ENCODE measurements around the gene NEDD9. TPM values are rescaled to one million over a fixed set of nuclear protein-coding genes. Genes with fewer than 3 reads are reported as not detected.

Gene NEDD9
- total RNA-seq, 1 experiment from 2014 or later = 1.2 TPM

- no peak for DNase-seq (ENCODE audit: low spot score)
Measured at GRCh38 chr6:11202513-11203305, 29.8 kb downstream of the NEDD9 start.

DNA sequence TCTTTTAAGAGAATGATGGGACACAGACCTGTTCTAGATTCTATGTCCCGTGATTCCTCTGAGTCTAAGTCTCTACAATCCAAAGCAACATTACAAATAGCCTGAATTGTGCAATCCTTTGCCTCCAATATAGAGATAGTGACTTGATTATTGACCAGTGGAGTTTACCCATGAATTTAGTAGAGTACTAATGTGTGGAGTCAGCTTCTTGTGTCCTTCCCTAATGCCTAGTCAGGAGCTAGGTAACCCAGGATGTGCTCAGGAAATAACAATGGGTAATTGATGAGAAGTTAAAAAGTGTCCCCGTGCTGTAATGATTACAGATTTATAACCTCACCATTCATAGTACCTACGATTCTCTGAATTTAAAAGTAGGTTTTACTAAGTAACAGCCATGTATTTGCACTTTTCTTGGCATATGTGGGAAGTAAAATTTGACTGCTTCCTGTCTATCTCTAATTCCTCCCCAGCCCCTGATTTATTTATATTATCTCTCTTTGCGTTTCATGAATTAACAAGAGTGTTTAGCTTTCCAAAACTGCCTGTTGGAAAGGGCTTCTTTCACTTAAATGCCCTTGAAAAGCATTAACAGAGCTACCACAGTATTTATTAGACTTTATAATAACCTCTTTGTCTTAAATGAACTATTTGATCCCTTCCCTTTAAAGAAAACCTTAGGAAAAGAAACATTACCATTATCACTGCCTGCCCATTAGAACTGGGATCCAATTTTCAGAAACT, 30.5 kb downstream of the NEDD9 start:
- no peak for DNase-seq (ENCODE audit: low spot score)

DNA sequence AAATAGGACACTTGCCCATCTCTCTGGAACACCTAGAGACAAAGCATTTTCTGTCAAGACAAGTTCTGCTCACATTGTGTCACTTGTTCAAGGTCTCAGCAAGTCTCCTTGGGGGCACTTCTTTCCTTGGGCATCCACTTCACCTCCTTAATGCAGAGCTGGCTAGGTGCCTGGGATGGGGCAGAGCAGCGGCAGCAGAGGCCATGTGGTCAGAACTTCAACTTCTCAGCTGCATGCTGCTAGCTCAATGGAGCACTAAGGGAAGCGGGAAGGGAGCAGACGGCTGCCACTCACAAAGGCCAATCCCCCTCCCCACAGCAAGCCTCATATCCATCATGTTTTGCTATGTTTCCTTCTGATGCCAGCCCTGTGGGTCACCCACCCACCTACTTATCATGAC, 31.5 kb downstream of the NEDD9 start:
- DNase-seq (ENCODE audit: low spot score) = no peak

DNA sequence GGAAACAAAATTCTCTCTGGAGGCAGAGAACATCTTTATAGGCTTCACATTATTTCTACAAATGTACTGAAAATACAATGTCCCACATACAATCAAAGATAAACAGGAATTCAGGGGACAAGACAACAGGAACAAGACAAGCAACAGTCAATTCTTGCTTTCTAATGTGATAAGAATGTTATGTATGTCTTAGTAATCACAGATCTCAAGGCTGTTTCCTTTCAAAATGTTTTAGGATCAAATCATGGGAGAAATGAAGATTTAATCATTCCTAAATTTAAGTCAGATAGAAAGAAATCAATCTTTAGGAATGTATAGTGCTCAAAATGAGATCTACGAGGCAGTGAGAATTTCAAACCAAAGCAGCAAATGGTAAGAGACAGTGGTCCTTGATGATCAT, 32.1 kb downstream of the NEDD9 start:
- no peak for DNase-seq (ENCODE audit: low spot score)

GRCh38 chr6:11198663-11199603, 33.5 kb downstream of the NEDD9 start:
- no peak for DNase-seq (ENCODE audit: low spot score)

GRCh38 chr6:11197850-11198249, 34.6 kb downstream of the NEDD9 start:
- no peak for DNase-seq (ENCODE audit: low spot score)

- DNase-seq (ENCODE audit: low spot score) = peak; percentile 54
Measured at GRCh38 chr6:11197175-11197536, 35.3 kb downstream of the NEDD9 start.

DNA sequence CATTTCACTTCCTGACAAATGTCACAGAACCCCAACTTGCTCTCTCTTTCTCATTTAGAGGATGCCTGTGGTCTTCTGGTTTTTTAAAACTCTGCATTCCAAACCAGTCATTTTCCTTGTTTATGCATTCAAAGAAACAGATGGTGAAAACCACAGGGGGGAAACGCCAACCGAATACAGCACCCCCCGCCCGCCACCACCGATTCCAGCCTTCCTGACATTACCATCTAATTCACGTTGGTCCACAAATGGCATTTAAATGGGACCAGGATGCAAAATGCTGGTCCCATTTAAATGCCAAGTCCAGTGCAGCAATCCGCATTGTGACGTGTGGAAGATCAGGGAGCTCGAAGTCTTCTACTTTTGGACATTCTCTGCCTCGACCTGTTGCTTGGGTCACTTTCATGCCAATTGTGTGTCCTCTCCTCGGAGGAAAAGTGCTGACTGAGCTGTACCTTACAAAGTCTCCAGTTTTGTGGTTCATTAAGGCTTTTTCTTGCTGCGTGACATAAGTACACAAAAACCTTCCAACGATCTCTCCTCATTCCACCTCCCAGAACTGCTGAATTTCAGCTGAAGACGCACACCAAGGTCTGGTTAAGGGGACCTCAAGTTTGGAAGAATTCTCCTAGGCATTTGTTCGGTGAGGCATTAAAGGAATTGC, 35.8 kb downstream of the NEDD9 start:
- DNase-seq (ENCODE audit: low spot score) = peak; percentile 88

GRCh38 chr6:11194356-11195218, 37.9 kb downstream of the NEDD9 start:
- DNase-seq (ENCODE audit: low spot score) = no peak

- DNase-seq (ENCODE audit: low spot score) = no peak
Measured at GRCh38 chr6:11193434-11193833, 39.0 kb downstream of the NEDD9 start.

DNA sequence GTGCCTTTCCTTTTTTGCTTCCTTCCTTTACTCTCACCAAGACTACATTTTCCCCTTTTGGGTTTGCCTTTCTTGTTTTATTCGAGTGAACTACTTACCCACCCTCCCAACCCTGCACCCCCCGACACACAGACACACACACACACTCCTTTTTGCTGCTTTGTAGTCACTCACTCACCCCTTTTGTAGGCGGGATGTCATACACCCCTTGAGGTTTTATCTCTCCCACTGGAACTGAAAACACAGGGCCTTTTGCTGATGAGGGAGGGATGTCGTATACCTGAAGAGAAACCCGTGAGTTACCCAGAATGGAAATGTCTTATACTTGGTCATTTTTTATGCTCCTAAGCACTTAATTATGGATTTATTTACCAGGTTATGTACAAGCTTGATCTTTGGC, 40.3 kb downstream of the NEDD9 start:
- no peak for DNase-seq (ENCODE audit: low spot score)

DNA sequence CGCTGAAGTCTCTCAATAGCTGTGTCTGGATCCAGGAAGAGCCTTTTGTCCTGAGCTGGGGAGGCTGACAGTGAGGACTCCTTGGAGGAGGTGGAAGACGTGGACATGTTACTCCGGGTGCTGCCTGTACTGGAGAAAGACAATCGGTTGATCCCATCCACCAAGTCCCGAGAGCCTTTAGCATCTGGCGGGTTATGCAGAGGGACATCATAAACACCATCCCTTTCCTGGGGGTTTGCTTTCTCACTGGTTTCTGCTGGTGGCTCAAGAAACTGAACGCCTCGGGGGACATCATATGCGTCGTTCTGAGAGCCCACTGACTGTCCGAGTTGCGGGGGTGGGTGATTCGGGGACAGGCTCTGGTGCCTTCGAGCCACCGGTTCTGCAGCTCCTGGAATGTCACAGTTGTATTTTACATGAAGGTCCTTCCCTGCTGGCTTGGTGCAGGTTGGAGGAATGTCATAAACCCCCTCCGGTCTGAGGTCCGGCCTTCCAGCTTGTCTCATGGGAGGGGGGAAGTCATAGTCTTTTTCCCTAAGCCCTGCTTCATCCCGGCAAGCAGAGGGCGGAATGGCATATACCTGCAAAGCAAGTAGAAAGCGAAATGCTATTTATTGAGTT, 41.7 kb downstream of the NEDD9 start:
- no peak for DNase-seq (ENCODE audit: low spot score)

DNA sequence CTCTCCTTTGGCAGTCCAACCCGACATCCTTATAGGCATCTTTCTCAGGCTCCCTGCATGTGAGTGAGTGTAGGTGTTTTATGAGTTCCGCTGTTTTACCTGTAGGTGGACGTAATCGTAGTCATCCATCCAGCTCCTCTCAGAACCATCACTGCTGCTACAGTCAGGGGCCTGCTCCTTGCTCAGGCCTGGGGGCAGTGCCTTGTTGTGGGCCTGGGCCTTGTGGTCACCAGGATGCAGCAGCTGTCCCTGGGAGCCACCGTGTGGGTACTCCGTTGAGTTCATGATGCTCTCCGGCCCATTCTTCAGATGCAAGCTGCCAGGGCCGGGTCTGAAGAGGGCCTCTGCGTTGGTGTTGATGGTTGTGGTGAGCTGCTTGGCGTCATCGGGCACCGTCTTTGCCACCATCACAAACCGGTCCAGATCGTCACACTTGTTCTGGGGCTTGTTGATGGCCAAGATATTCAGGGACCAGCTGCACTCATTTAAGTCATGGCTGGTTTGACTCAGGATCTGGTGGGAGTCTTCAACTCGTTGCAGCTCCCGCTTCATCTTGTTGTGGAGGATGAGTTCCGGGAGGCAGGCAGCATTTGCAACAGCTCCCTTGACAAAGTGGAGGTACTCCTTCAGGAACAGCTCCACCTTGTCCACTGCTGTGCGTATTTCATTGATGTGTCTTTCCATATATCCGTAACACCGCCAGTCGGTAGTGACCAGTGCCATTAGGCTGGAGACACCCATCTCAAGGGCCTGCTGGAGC, 42.4 kb downstream of the NEDD9 start:
- no peak for DNase-seq (ENCODE audit: low spot score)

GRCh38 chr6:11188161-11188915, 44.1 kb downstream of the NEDD9 start:
- DNase-seq (ENCODE audit: low spot score) = no peak

DNA sequence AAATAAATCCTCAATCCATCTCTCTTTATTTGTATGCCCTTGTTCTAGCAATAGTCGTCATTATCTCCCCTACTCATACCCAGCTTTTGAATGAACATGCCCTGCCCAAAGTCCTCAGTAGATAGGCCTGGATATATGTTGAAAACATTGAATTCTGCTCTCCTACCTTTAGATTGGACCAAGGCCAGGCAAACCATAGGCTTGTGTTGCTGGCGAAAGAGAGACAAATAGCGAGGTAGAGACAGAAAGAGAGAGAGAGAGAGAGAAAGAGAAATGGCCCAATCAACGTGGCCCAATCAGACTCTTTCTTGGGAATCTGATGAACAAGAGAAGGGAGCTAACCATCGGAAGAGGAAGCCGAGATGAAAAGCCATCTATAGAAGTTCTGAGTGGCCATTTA, 45.2 kb downstream of the NEDD9 start:
- DNase-seq (ENCODE audit: low spot score) = no peak

DNA sequence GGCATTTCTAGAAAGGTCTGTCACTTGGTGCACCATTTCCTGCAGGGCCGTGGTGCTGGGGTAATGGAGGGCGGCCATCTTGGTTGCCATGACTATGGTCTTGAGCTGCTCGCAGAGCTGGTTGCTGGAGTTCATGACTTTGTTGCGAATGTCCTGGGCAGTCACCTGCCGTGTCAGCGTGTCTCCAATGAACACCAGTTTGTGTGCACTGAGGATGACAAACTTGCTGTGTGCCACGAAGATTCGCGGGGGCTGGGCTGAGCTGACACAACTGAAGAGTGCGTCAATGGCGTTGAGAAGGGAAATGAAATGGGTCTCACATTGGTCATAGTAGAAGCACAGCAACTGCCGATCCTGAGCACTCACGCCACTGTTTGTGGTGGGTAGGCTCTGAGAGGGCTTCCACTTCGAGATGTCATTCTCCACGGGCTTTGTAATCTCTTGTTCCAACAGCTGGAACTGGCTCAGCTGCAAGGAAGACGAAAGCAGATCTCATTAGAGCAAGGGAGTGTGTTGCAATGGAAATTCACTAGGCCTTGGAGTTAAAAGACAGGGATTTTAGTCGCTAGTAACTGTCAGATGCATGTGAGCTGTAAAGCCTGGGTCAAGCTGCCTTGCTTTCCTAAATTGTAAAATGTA, 47.1 kb downstream of the NEDD9 start:
- no peak for DNase-seq (ENCODE audit: low spot score)

DNA sequence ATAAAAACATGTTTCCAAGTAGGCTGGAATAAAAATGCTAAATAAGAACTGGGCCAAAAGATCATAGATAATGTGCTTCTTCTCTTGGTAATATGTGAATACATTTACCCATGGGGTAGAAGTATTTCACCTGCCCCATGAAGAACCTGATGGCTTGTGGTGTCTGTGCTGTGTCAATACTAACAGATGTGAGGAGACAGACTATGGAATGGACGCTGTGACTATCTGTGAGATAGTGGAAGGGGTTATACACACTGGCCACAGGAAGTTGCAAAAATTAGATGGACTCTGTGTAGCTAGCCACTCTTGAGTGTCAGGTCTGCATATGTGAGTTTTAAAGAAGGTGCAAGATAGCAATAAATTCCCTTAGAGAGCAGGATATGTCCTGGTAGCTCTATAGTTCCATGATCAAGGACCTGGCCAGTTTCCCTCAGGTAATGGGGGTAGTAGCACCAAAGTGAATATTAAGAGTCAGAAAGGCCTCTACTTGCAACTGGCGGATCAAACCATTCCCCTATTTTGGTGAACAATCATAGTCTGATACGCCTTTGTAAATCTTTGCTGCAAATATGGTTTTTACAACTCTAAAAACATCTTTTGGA, 48.6 kb downstream of the NEDD9 start:
- no peak for DNase-seq (ENCODE audit: low spot score)

Data from H4 (cell line).